H1 (cell line): ENCODE results near the gene TAPT1. TPM values are rescaled to one million over a fixed set of nuclear protein-coding genes. Genes with fewer than 3 reads are reported as not detected.

Experiments used
- CTCF ChIA-PET: fragments of 300-600 bp; sonication (Branson Sonifier 250); formaldehyde crosslinking; loops from one replicate; lab custom pipeline; 2021; ENCODE audit not compliant: partially characterized antibody; lab: Charles Lee
- POLR2A ChIA-PET: fragments of 300-600 bp; sonication (Branson Sonifier 250); formaldehyde crosslinking; loops from one replicate; lab custom pipeline; 2021; ENCODE audit warnings: inconsistent platforms; ENCODE audit not compliant: partially characterized antibody; lab: Charles Lee
- DNase-seq, 2 experiments: peaks; one replicate each; pipeline versions ENCODE4 v3.0.0 to v3.0.0-alpha.2; 2010 to 2022; ENCODE audit warnings: low spot score in 2 of 2, low read depth in 1 of 2, mixed read lengths in 1 of 2
- FAIRE-seq: peaks from 2 replicates; lab custom pipeline; 2011; peaks lifted over from hg19 to GRCh38; lab: Jason Lieb, UNC
- H2AFZ ChIP-seq: 2 replicates; pipeline ENCODE4 v1.8.1; 2012; ENCODE audit warnings: low read length, inconsistent platforms
- H2AK5ac ChIP-seq: 2 replicates; pipeline ENCODE4 v1.6.1; 2013; ENCODE audit warnings: low read depth, low read length
- H2BK120ac ChIP-seq: replicated peaks from 2 replicates; pipeline ENCODE3; 2013; ENCODE audit warnings: low read depth, low read length, inconsistent platforms
- H2BK12ac ChIP-seq: 2 replicates; pipeline ENCODE4 v1.6.1; 2013; ENCODE audit warnings: low read depth, low read length
- H2BK15ac ChIP-seq: 2 replicates; pipeline ENCODE4 v1.6.1; 2013; ENCODE audit warnings: low read length
- H2BK20ac ChIP-seq: 2 replicates; pipeline ENCODE4 v1.6.1; 2013; ENCODE audit warnings: low read length
- H2BK5ac ChIP-seq: 2 replicates; pipeline ENCODE4 v1.6.1; 2013; ENCODE audit warnings: low read depth, low read length
- H3K14ac ChIP-seq: 2 replicates; pipeline ENCODE4 v1.6.1; 2013; ENCODE audit warnings: inconsistent platforms; ENCODE audit not compliant: insufficient read length
- H3K18ac ChIP-seq: 2 replicates; pipeline ENCODE4 v1.6.1; 2013; ENCODE audit warnings: low read length; ENCODE audit errors: extremely low read depth
- H3K23ac ChIP-seq: 2 replicates; pipeline ENCODE4 v1.6.1; 2013; ENCODE audit warnings: inconsistent platforms; ENCODE audit not compliant: insufficient read length
- H3K23me2 ChIP-seq: 2 replicates; pipeline ENCODE4 v1.6.1; 2013; ENCODE audit warnings: low read depth, low read length
- H3K27ac ChIP-seq: 2 replicates; pipeline ENCODE4 v1.6.1; 2011; ENCODE audit warnings: low read depth, low read length, inconsistent platforms
- H3K27me3 ChIP-seq, 4 experiments: replicated peaks in 1 of 4; 1 replicate in 1 of 4; 2 replicates in 3 of 4; pipeline versions ENCODE4 v1.6.1 to v1.8.1; 2011 to 2013; ENCODE audit warnings: low read length in 3 of 4, mild to moderate bottlenecking in 3 of 4, inconsistent platforms in 2 of 4, mixed read lengths in 2 of 4, moderate library complexity in 1 of 4; ENCODE audit not compliant: control insufficient read depth in 3 of 4, insufficient read depth in 3 of 4; ENCODE audit errors: extremely low read depth in 1 of 4
- H3K36me3 ChIP-seq, 4 experiments: 2 replicates each; pipeline versions ENCODE4 v1.6.1 to v1.8.1; 2011 to 2013; ENCODE audit warnings: mild to moderate bottlenecking in 4 of 4, low read length in 3 of 4, moderate library complexity in 2 of 4, control low read depth in 1 of 4, inconsistent platforms in 1 of 4; ENCODE audit not compliant: insufficient read depth in 4 of 4, control insufficient read depth in 2 of 4
- H3K4ac ChIP-seq: replicated peaks from 2 replicates; pipeline ENCODE3; 2013; ENCODE audit warnings: low read length, low read depth, mixed read lengths, inconsistent platforms; ENCODE audit not compliant: insufficient read length
- H3K4me1 ChIP-seq, 4 experiments: replicated peaks in 1 of 4; 1 replicate in 1 of 4; 2 replicates in 3 of 4; pipeline versions ENCODE4 v1.6.1 to v1.8.1; 2011 to 2013; ENCODE audit warnings: low read length in 3 of 4, inconsistent platforms in 2 of 4, mixed read lengths in 1 of 4; ENCODE audit not compliant: insufficient read depth in 4 of 4, control insufficient read depth in 3 of 4
- H3K4me2 ChIP-seq, 2 experiments: 2 replicates each; pipeline versions ENCODE4 v1.6.1 to v1.8.1; 2011 to 2013; ENCODE audit warnings: low read depth in 2 of 2, low read length in 2 of 2, control low read depth in 1 of 2, inconsistent platforms in 1 of 2, mild to moderate bottlenecking in 1 of 2; ENCODE audit not compliant: insufficient read depth in 1 of 2
- H3K4me3 ChIP-seq, 4 experiments: fragments of 200-600, 300-600 bp in 1 of 4; sonication (generic), shearing (Covaris generic), sonication (Bioruptor Twin) in 1 of 4; 2 replicates each; pipeline versions ENCODE4 v1.5.1 to v1.8.1; 2011 to 2016; ENCODE audit warnings: low read length in 4 of 4, low read depth in 3 of 4, control low read depth in 2 of 4, inconsistent platforms in 2 of 4, mild to moderate bottlenecking in 2 of 4, mixed read lengths in 1 of 4, moderate library complexity in 1 of 4; ENCODE audit not compliant: insufficient read depth in 2 of 4; ENCODE audit errors: extremely low read depth in 1 of 4
- H3K56ac ChIP-seq: replicated peaks from 2 replicates; pipeline ENCODE3; 2013; ENCODE audit warnings: low read depth, mild to moderate bottlenecking, mixed read lengths, low read length, inconsistent platforms; ENCODE audit not compliant: insufficient read length
- H3K79me1 ChIP-seq: 2 replicates; pipeline ENCODE4 v1.6.1; 2013; ENCODE audit warnings: low read depth, low read length, control low read depth
- H3K79me2 ChIP-seq, 2 experiments: 2 replicates each; pipeline versions ENCODE4 v1.6.1 to v1.8.1; 2012 to 2013; ENCODE audit warnings: low read length in 2 of 2, mild to moderate bottlenecking in 2 of 2, inconsistent platforms in 1 of 2; ENCODE audit not compliant: insufficient read depth in 2 of 2, control insufficient read depth in 1 of 2
- H3K9ac ChIP-seq, 4 experiments: replicated peaks in 1 of 4; 1 replicate in 1 of 4; 2 replicates in 3 of 4; pipeline versions ENCODE4 v1.6.1 to v1.8.1; 2011 to 2013; ENCODE audit warnings: low read depth in 3 of 4, low read length in 3 of 4, control low read depth in 2 of 4, mild to moderate bottlenecking in 2 of 4, moderate library complexity in 2 of 4, inconsistent platforms in 1 of 4; ENCODE audit errors: extremely low read depth in 1 of 4
- H3K9me3 ChIP-seq, 2 experiments: 2 replicates each; pipeline versions ENCODE4 v1.6.1 to v1.8.1; 2012 to 2013; ENCODE audit warnings: mild to moderate bottlenecking in 2 of 2, moderate library complexity in 2 of 2, control low read depth in 1 of 2, inconsistent platforms in 1 of 2, low read depth in 1 of 2, low read length in 1 of 2, mixed read lengths in 1 of 2; ENCODE audit not compliant: insufficient read depth in 2 of 2
- H4K20me1 ChIP-seq, 2 experiments: replicated peaks in 1 of 2; 2 replicates each; pipeline versions ENCODE3 to v1.8.1; 2011 to 2013; ENCODE audit warnings: inconsistent platforms in 2 of 2, low read length in 2 of 2, mild to moderate bottlenecking in 1 of 2; ENCODE audit not compliant: insufficient read depth in 2 of 2, control insufficient read depth in 1 of 2
- H4K5ac ChIP-seq: 2 replicates; pipeline ENCODE4 v1.6.1; 2013; ENCODE audit warnings: low read length, low read depth, mixed read lengths, inconsistent platforms; ENCODE audit not compliant: insufficient read length
- H4K8ac ChIP-seq: 2 replicates; pipeline ENCODE4 v1.8.0; 2013; ENCODE audit warnings: mild to moderate bottlenecking, moderate library complexity, low read length, inconsistent platforms; ENCODE audit not compliant: insufficient read depth; ENCODE audit errors: extremely low read depth
- H4K91ac ChIP-seq: replicated peaks from 2 replicates; pipeline ENCODE3; 2013; ENCODE audit warnings: low read length, mixed read lengths, inconsistent platforms; ENCODE audit not compliant: insufficient read length
- ATF3 ChIP-seq: IDR thresholded peaks from 2 replicates; pipeline ENCODE4 v1.6.1; 2011; ENCODE audit warnings: low read depth, mild to moderate bottlenecking, low read length; ENCODE audit not compliant: insufficient read depth
- BRCA1 ChIP-seq: IDR thresholded peaks from 2 replicates; pipeline ENCODE4 v1.6.1; 2012; ENCODE audit warnings: low read depth, low read length, improper control_type of control experiment
- EP300 ChIP-seq, 2 experiments: IDR thresholded peaks; 1 replicate in 1 of 2; 2 replicates in 1 of 2; pipeline ENCODE4 v1.6.1; 2011 to 2012; ENCODE audit warnings: low read depth in 2 of 2, low read length in 2 of 2, mild to moderate bottlenecking in 2 of 2, borderline replicate concordance in 1 of 2, inconsistent platforms in 1 of 2, moderate library complexity in 1 of 2
- HDAC2 ChIP-seq, 2 experiments: fragments of 300-600 bp in 1 of 2; sonication (generic) in 1 of 2; IDR thresholded peaks; 2 replicates each; pipeline ENCODE4 v1.6.1; 2011 to 2012; ENCODE audit warnings: low read depth in 2 of 2, low read length in 2 of 2, mild to moderate bottlenecking in 2 of 2, moderate library complexity in 2 of 2, borderline replicate concordance in 1 of 2, inconsistent platforms in 1 of 2
- NRF1 ChIP-seq: IDR thresholded peaks from 2 replicates; pipeline ENCODE4 v1.6.1; 2011; ENCODE audit warnings: mild to moderate bottlenecking, low read depth, low read length, improper control_type of control experiment
- PHF8 ChIP-seq: fragments of 200-600 bp; sonication (generic); conservative IDR thresholded peaks from 2 replicates; pipeline ENCODE4 v1.7.1; 2012; ENCODE audit warnings: low read depth, mild to moderate bottlenecking, inconsistent platforms, low read length, moderate library complexity
- WGBS, 2 experiments: shearing (Covaris generic) in 1 of 2; methylation state at CpG; one replicate each; pipeline versions ENCODE4 v1.1.6 to v1.1.7; 2013 to 2015; ENCODE audit warnings: low lambda C conversion rate in 2 of 2, mixed read lengths in 2 of 2, inconsistent platforms in 1 of 2, low coverage in 1 of 2, missing lambda C conversion rate in 1 of 2; ENCODE audit not compliant: insufficient replicate concordance in 2 of 2, insufficient coverage in 1 of 2, insufficient read length in 1 of 2; ENCODE audit errors: extremely low coverage in 1 of 2, missing lambda C conversion rate in 1 of 2; 5-methylcytosine and 5-hydroxymethylcytosine counted together
- polyA plus RNA-seq, 7 experiments: library from polyadenylated mRNA; depleted of rRNA in 3 of 7; stranded (reverse) in 5 of 7; unstranded in 2 of 7; fragments of >200 nt in 5 of 7; fragments of 200-250 nt in 2 of 7; gene quantifications; 1 replicate in 5 of 7; 2 replicates in 1 of 7; 4 replicates in 1 of 7; pipeline versions ENCODE4 v1.2.1 to v1.2.3, GENCODE V29; 2011 to 2013; ENCODE audit warnings: missing spikeins in 2 of 7, mixed read lengths in 2 of 7
- total RNA-seq: library from RNA; stranded (reverse); fragmentation: NEBNext Ultra II Directional; extraction: Animal tissue kit (Norgen Biotek cat#: 25700); gene quantifications from 2 replicates; pipeline ENCODE4 v1.2.1, GENCODE V29; 2021

TAPT1 gene
- total and polyA plus RNA-seq, 2 of the 8 experiments (the other 6 are each of a cell fraction or from before 2014, with no cell fraction given) = 4.2 to 15.3 TPM

GRCh38 chr4:16126714-16127113 lies 99.6 kb downstream of the TAPT1 start:
- no peak overlapping the region for H4K91ac ChIP-seq
- no peak overlapping the region for H3K4me2 ChIP-seq
- H3K56ac ChIP-seq = no peak overlapping the region
- no peak overlapping the region for H3K18ac ChIP-seq
- no peak overlapping the region for H3K4me3 ChIP-seq
- no peak overlapping the region for H4K5ac ChIP-seq
- no peak overlapping the region for H3K14ac ChIP-seq
- H3K27me3 ChIP-seq = no peaks in the 10 kb centered on the region
- no peak overlapping the region for H2BK12ac ChIP-seq
- H3K36me3 ChIP-seq = no peaks in the 10 kb centered on the region
- no peaks in the 10 kb centered on the region for H3K23me2 ChIP-seq
- no peak overlapping the region for H2AK5ac ChIP-seq
- no peaks in the 10 kb centered on the region for H3K79me2 ChIP-seq
- H3K23ac ChIP-seq = no peak overlapping the region
- ChIA-PET CTCF (interaction anchor here (0.6 to 2.9 kb wide), 9 partner anchors 10 to 951 kb away, joined by 3 to 16 read pairs (median 4); no protein-coding TSS in a partner anchor), POLR2A (interaction anchor here (1.2 kb wide), 1 partner anchor 44 kb away, joined by 5 read pairs; the partner anchor contains the start of gene PROM1)
- H3K27ac ChIP-seq = no peak overlapping the region
- WGBS, 2 experiments = 80% methylated on average over 1 of the region's 1 CpG; no CpG with 5 or more reads in 1 of the 2 experiments
- FAIRE-seq = no peak
- no peak overlapping the region for H2BK120ac ChIP-seq
- no peaks in the 10 kb centered on the region for H3K9me3 ChIP-seq
- no peak overlapping the region for H2BK15ac ChIP-seq
- no peak overlapping the region for H2AFZ ChIP-seq
- H3K4ac ChIP-seq = no peak overlapping the region
- H4K20me1 ChIP-seq = no peaks in the 10 kb centered on the region
- no peak overlapping the region for H3K9ac ChIP-seq
- no peak overlapping the region for H2BK20ac ChIP-seq
- H2BK5ac ChIP-seq = no peak overlapping the region
- H4K8ac ChIP-seq = no peak overlapping the region
- no peaks in the 10 kb centered on the region for H3K79me1 ChIP-seq
- H3K4me1 ChIP-seq = peaks cover 0 to 2% (median 0%) of the 10 kb centered on the region in 4 experiments; a peak in 2 of 7 replicates
- no peak for DNase-seq
- TF ChIP-seq BRCA1 (no peak), NRF1 (no peak), HDAC2 (IDR thresholded peaks at IDR 0.05; ENCODE audit: borderline replicate concordance in 1 of 2, low read depth in 2 of 2, low read length in 2 of 2) (no peak), EP300 (IDR thresholded peaks at IDR 0.05; ENCODE audit: borderline replicate concordance in 1 of 2, low read depth in 2 of 2, low read length in 2 of 2) (no peak), PHF8 (no peak), ATF3 (no peak)
